ENCODE measurements around the gene SLC35D3.

GRCh38 chr6:136921936-136922684 is at the start of gene SLC35D3:
- TF ChIP-seq CTCF (IDR thresholded peaks at IDR 0.05; ENCODE audit: low read length) (no peak), EZH2 (optimal IDR thresholded peaks at IDR 0.05; ENCODE audit: low read depth, low read length) (no peak), EZH2phosphoT487 (IDR thresholded peaks at IDR 0.05; ENCODE audit: low read length) (no peak)

Data from MM.1S (cell line).